Activated T-helper 1 cell treated with anti-CD3 and anti-CD28 coated beads, Interleukin-12 subunit alpha, Interleukin-12 subunit beta, Interleukin-2, Interleukin-4 antibody, amounts not matched to agents 30 ng/mL and 10 ng/mL and 1 ng/mL, durations not matched to agents 14 hours and 24 hours and 36 hours (primary cell): ENCODE data around the gene LUM. TPM values are rescaled to one million over a fixed set of nuclear protein-coding genes. Genes with fewer than 3 reads are reported as not detected.

ENCODE experiments used
- DNase-seq: peaks from one replicate; pipeline ENCODE4 v3.0.0; 2021; ENCODE audit warnings: low spot score
- H3K27ac Mint-ChIP-seq: one replicate; pipeline ENCODE4 v1.8.0; 2021; ENCODE audit warnings: mild to moderate bottlenecking, mixed read lengths
- H3K27me3 Mint-ChIP-seq: one replicate; pipeline ENCODE4 v1.8.0; 2022; ENCODE audit warnings: mild to moderate bottlenecking, moderate library complexity, mixed read lengths; ENCODE audit not compliant: insufficient read depth
- H3K36me3 Mint-ChIP-seq: one replicate; pipeline ENCODE4 v1.8.0; 2021; ENCODE audit warnings: low read depth, mixed read lengths
- H3K4me1 Mint-ChIP-seq: one replicate; pipeline ENCODE4 v1.8.0; 2021; ENCODE audit warnings: low read depth, mixed read lengths
- H3K4me3 Mint-ChIP-seq: one replicate; pipeline ENCODE4 v1.8.0; 2021; ENCODE audit warnings: mild to moderate bottlenecking, moderate library complexity, mixed read lengths
- H3K9me3 Mint-ChIP-seq: one replicate; pipeline ENCODE4 v1.8.0; 2021; ENCODE audit warnings: mixed read lengths
- intact Hi-C: fragments of 100-400 bp; cut with micrococcal nuclease; formaldehyde crosslinking; loops from one replicate; pipeline ENCODE4 v1.15.1; 2024
- total RNA-seq: library from RNA; stranded (reverse); gene quantifications from 2 replicates; pipeline ENCODE4 v1.2.3, GENCODE V29; 2022

Gene LUM, protein sequence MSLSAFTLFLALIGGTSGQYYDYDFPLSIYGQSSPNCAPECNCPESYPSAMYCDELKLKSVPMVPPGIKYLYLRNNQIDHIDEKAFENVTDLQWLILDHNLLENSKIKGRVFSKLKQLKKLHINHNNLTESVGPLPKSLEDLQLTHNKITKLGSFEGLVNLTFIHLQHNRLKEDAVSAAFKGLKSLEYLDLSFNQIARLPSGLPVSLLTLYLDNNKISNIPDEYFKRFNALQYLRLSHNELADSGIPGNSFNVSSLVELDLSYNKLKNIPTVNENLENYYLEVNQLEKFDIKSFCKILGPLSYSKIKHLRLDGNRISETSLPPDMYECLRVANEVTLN
- not detected in 2 replicates for total RNA-seq

DNA sequence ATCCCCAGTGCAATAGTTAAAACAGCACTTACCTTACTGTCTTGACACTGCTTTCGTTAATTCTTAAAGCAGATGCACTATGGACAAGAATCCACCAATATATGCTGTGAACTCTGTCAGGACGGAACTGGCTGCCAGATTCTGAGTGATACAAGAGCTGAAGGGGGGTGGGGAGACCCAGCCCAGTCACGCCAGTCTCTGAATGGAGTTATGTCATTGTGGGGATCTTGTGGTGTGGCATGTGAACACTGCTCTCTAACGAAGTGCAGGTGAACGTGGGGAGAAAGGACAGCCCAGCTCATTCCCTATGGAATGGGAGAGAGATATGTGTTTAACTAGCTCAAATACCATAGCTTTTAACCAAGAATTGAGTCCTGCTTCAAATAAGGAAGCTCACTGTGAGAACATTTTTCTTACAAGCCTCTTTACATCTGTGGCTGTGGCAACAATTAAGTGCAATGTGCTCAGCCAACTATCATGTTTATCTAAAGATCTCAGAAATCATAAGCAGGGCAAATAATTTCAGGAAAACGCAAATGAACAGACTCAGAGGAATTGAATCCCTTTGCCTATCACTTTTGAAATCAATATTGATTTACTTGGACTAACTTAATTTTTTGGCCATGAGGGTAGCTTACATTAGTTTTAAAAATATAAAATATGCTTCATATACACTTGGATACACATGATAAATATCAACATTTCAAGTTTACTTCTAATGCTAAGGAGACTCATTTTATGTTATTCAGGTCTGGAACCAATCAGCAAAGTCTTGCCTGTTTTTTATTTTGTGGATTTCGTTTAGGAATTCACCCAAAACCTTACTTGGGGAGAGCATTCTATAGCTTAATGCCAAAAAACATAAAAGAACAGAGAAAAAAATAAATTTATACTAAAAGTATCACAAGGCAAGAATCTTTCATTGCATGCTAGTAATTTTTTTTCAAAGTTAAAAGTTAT is at the start of gene LUM:
LUM (minus strand) TSS at position 129 of the 960 bp plus-strand sequence. CDS start 2,515 bp downstream, outside the sequence.
- Mint-ChIP-seq H3K27ac (no peak within 1 kb of the TSS), H3K27me3 (no peaks in the 10 kb centered on the region), H3K9me3 (no peaks in the 10 kb centered on the region), H3K4me1 (no peaks in the 10 kb centered on the region), H3K4me3 (no peak within 1 kb of the TSS), H3K36me3 (no peaks in the 10 kb centered on the region)
- no peak for DNase-seq
- intact Hi-C loops = no loop called here

DNA sequence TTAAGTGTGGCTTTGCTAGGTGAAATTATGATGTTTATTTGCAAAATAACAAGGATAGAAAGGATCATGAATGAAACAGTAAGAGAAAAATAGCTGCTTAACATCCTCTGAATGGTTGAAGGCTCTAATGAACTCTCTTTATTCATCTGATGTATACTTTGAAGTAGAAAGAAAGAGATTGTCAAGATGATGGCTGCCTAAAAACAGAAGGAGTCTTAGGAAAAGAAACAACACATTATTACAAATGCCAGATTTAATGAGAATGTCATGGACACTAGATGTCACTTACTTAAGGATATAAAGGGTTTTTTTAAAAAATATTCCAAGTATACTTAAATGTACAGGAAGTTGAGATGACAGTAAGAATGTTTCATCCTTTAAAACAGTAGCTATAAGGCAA is 49.7 kb upstream of the LUM start:
- DNase-seq = no peak
- Mint-ChIP-seq H3K27ac (no peak overlapping the region), H3K9me3 (no peaks in the 10 kb centered on the region), H3K36me3 (no peaks in the 10 kb centered on the region), H3K4me3 (no peak overlapping the region), H3K4me1 (no peaks in the 10 kb centered on the region), H3K27me3 (no peaks in the 10 kb centered on the region)
- intact Hi-C loops = no loop called here

DNA sequence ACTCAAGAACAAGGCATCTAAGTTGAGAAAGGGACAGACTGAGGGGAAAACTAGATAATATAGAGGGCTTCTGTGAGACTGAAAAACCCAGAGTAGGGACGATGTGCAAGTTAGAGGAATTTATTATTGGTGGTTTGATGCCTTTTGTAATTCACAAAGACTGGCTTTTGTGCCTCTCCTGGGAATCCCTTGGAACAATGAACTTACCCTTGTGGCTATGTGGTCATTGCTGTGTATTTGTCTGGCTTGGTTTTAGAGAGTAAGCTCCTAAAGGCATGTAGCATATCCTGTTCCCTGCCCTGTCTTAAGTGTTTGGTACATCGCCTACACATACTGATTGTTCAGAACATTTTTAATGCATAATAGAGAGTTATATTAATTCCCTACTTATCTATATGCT is 44.7 kb upstream of the LUM start:
- intact Hi-C loops = no loop called here
- Mint-ChIP-seq H3K36me3 (no peaks in the 10 kb centered on the region), H3K9me3 (no peaks in the 10 kb centered on the region), H3K4me1 (no peaks in the 10 kb centered on the region), H3K27ac (no peak overlapping the region), H3K4me3 (no peak overlapping the region), H3K27me3 (no peaks in the 10 kb centered on the region)
- no peak for DNase-seq

DNA sequence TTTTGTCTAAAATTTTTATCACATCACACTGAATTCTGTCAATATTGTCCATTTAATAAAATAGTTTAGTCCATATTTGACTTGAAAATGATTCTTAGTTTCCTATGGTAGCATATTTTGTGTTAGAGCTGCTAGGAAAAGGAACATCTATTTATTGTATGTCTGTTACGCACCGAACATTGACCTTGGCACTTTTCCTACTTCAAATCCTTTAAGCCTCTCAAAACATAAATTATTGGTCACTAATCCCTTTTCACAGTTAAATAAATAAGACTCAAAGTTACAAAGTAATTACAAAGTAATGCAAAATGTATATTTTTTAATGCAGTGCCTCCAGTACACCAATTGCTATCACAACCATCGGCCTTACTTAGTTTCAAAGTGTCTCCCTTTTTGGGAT is 42.8 kb upstream of the LUM start:
- Mint-ChIP-seq H3K36me3 (no peaks in the 10 kb centered on the region), H3K4me1 (no peaks in the 10 kb centered on the region), H3K27ac (no peak overlapping the region), H3K4me3 (no peak overlapping the region), H3K27me3 (no peaks in the 10 kb centered on the region), H3K9me3 (no peaks in the 10 kb centered on the region)
- intact Hi-C loops = no loop called here
- no peak for DNase-seq

DNA sequence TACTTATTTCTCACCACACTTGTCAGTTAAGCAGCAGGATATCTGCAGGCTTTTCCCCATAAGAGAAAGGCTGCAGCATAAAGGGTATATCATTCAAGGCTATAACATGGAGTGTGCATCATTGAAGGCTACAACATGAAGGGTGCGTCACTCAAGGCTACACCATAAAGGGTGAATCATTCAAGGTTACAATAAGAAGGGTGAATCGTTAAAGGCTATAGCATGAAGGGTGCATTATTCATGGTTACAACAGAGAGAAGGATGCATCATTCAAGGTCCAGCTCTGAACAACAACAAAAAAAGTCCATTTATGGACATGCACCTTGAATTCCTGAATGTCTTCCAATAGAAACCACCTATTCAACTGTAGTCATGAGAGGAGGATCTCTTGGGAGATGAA is 32.8 kb upstream of the LUM start:
- no peaks in the 10 kb centered on the region for H3K4me1 Mint-ChIP-seq
- H3K9me3 Mint-ChIP-seq = no peaks in the 10 kb centered on the region
- intact Hi-C loops = no loop called here
- H3K27me3 Mint-ChIP-seq = peaks cover 1% of the 10 kb centered on the region
- no peak overlapping the region for H3K27ac Mint-ChIP-seq
- no peak for DNase-seq
- no peak overlapping the region for H3K4me3 Mint-ChIP-seq
- no peaks in the 10 kb centered on the region for H3K36me3 Mint-ChIP-seq

DNA sequence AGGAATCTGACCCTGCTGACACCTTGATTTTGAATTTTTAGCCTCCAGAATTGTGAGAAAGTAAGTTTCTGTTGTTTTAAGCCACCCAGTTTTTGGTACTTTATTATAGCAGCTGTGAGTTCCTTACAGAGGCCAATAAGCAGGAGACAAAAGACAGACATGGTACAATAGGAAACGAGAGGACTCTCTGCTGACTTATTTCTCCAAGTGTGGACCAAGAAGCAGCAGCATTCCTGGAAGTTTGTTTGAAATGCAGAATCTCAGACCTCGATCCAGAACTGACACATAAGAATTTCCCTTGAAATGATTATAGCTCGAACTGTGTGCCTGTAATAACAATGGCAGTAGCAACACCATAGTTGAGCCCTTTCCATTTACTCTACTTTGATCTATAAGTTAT is 31.9 kb upstream of the LUM start:
- H3K36me3 Mint-ChIP-seq = no peaks in the 10 kb centered on the region
- intact Hi-C loops = no loop called here
- no peak overlapping the region for H3K4me3 Mint-ChIP-seq
- no peak for DNase-seq
- H3K9me3 Mint-ChIP-seq = no peaks in the 10 kb centered on the region
- no peak overlapping the region for H3K27ac Mint-ChIP-seq
- H3K27me3 Mint-ChIP-seq = peaks cover 1% of the 10 kb centered on the region
- no peaks in the 10 kb centered on the region for H3K4me1 Mint-ChIP-seq

DNA sequence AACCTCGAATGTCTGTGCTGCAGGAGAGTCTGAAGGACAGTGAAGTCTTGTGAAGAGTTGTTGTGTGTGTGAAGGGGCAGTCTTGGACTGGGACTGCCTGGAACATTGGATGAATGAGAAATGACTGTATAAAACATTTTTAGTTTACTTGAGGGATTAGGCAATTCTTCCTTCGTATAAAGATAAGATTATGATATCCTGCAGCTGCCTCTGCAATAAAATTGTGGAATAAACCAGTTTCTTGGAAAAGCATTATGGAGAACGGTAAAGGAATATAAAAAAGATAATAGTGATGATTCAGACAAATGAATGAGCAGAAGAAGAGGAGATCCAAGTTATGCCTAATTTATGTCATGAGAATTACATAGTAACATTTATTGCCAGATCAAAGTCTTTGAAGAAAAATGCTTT is 30.9 kb upstream of the LUM start:
- intact Hi-C loops = no loop called here
- H3K27ac Mint-ChIP-seq = no peak overlapping the region
- H3K9me3 Mint-ChIP-seq = no peaks in the 10 kb centered on the region

DNA sequence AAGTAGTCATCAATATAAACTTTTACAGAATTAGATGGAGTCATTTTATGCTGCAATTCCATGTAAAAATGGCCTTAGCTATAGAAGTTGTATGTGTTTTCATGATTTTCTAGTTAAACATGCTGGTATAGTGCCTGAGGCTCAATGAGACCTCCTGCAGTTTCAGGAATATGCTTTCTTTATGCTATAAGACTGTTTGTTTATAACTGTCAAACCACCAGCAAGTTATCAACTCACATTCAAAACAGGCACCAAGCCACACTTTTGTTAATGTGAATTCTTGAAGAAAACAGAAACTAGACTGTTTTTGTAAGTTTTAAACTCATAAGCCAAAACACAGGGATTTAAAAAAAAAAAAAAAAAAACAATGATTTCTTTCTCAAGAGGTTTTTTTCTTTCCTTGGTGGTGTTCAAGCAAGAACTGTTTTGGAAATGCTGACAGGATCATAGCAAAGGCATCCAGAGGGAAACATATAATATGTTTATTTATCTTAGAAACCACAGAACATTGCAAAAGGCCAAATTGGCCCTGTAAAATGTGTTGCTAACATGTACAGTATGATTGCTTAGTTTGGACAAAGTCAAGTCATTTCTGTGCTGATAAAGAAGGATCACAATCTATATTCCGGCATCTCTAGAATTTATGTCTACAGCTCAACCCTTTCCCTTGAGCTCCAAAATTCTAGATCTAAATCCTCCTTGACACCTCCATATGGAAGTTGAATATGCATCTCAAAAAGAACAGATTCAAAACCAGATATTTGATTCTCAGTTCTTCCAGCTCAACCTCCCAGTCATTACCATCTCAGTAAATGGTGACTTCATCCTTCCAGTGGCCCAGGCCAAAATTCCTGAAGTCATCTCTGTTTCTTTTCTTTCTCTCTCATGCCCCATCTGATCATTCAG is 29.0 kb upstream of the LUM start:
- Mint-ChIP-seq H3K27ac (no peak overlapping the region), H3K27me3 (peaks cover 1% of the 10 kb centered on the region), H3K9me3 (no peaks in the 10 kb centered on the region), H3K36me3 (no peaks in the 10 kb centered on the region), H3K4me1 (no peaks in the 10 kb centered on the region), H3K4me3 (no peak overlapping the region)
- no peak for DNase-seq
- intact Hi-C loops = no loop called here

More for the DNA sequence above, 30.9 kb upstream of the LUM start:
- H3K27me3 Mint-ChIP-seq = peaks cover 1% of the 10 kb centered on the region
- no peaks in the 10 kb centered on the region for H3K4me1 Mint-ChIP-seq
- no peaks in the 10 kb centered on the region for H3K36me3 Mint-ChIP-seq
- no peak overlapping the region for H3K4me3 Mint-ChIP-seq
- DNase-seq = no peak

DNA sequence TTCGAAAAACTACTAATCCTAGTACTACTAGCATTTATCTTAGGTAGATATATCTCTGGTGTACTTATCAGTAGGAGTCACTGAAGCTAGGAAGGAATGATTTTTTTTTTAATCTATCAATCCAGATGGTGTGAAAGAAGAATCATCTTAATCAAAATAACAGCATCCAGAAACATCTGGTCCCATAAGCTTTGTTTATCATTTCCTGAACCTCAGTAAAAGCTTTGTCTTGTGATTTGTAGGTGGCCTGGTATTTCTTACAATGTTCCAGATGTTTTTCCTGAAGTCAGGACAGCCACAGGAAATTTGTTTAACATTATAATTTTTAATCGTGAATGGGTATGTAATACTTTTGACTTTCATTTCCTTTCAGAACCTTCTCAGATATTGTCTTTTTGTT is 28.0 kb upstream of the LUM start:
- Mint-ChIP-seq H3K4me3 (no peak overlapping the region), H3K27me3 (peaks cover 1% of the 10 kb centered on the region)

DNA sequence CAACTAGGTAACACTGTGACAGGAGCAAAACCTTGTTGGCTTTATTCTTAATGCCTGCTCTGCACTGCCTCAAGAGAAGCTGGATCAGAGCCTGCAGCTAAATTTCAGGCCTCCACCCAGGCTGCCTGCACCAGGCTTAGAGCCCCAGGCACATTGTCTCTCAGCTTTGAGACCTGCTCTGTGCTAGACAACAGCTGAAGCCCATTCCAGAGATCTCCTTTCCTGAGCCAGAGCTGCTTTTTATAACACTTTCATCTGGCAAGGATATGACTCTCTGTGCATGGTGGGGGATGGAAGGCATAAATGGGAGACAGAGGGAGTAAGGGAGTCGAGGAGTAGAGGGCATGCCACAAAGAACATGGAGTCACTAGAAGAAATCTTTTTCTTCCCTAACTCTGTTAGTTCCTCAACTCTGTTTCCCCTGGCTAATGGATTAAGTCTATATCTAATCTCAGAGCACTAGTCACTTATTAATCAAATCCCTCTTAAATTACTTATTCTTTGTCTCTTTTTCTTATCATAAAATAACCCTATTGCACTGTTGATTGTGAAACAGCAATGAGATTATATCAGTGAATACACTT is 27.1 kb upstream of the LUM start:
- intact Hi-C loops = no loop called here
- no peaks in the 10 kb centered on the region for H3K4me1 Mint-ChIP-seq
- H3K27ac Mint-ChIP-seq = no peak overlapping the region
- no peak overlapping the region for H3K4me3 Mint-ChIP-seq
- H3K36me3 Mint-ChIP-seq = no peaks in the 10 kb centered on the region
- no peaks in the 10 kb centered on the region for H3K9me3 Mint-ChIP-seq
- peaks cover 1% of the 10 kb centered on the region for H3K27me3 Mint-ChIP-seq
- no peak for DNase-seq

More for the DNA sequence above, 28.0 kb upstream of the LUM start:
- no peak for DNase-seq
- no peaks in the 10 kb centered on the region for H3K36me3 Mint-ChIP-seq
- H3K27ac Mint-ChIP-seq = no peak overlapping the region
- H3K4me1 Mint-ChIP-seq = no peaks in the 10 kb centered on the region
- H3K9me3 Mint-ChIP-seq = no peaks in the 10 kb centered on the region
- intact Hi-C loops = no loop called here

DNA sequence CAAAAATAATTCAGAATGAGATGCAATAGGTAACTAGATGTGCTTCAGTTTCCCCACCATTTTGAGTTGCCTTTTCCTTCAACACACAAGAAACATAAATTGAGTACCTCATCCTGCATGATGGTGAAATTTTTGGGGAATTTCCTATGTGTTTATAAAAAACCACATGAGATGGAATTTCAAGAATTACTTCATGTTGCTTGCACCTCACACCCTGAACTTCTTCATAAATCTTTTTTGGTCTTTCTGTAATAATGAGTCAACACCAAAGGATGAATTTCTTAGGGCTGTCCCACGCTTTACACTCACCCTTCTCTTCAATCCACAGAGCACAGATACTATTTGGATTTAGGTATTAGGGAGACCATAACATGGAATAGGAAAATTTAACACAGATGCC is 22.6 kb upstream of the LUM start:
- H3K4me1 Mint-ChIP-seq = no peaks in the 10 kb centered on the region

DNA sequence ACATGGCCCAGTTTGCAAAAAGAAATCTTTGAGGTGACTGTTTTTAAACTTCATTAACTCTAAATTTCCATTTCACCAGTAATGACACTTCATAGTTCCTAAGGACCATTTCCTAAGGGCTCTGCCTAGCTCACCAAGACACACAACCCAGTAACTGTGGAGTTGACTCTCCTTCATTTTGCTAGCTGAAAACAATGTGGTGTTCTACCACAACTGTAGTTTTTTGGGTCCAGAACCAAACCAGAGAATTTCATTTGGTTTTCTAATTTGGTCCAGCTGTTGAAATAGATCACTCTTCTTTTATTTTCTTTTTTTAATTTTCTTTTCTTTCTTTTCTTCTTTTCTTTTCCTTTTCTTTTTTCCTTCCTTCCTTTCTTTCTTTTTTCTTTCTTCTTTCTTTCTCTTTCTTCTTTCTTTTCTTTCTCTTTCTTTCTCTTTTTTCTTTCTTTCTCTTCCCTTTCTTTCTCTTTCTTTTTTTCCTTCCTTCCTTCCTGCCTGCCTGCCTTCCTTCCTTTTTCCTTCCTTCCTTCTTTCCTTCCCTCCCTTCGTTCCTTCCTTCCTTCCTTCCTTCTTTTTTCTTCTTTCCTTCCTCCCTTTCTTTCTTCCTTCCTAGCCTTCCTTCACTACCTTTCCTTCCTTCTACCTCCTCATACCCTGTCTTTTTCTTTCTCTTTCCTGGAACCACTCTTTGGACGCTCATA is 18.5 kb upstream of the LUM start:
- H3K36me3 Mint-ChIP-seq = no peaks in the 10 kb centered on the region
- no peak for DNase-seq
- intact Hi-C loops = no loop called here
- H3K4me3 Mint-ChIP-seq = no peak overlapping the region
- no peaks in the 10 kb centered on the region for H3K4me1 Mint-ChIP-seq
- no peak overlapping the region for H3K27ac Mint-ChIP-seq
- H3K27me3 Mint-ChIP-seq = peaks cover 2% of the 10 kb centered on the region
- H3K9me3 Mint-ChIP-seq = no peaks in the 10 kb centered on the region

More for the DNA sequence above, 22.6 kb upstream of the LUM start:
- intact Hi-C loops = no loop called here
- H3K4me3 Mint-ChIP-seq = no peak overlapping the region
- no peaks in the 10 kb centered on the region for H3K9me3 Mint-ChIP-seq
- DNase-seq = no peak
- H3K27ac Mint-ChIP-seq = no peak overlapping the region
- peaks cover 2% of the 10 kb centered on the region for H3K27me3 Mint-ChIP-seq
- H3K36me3 Mint-ChIP-seq = no peaks in the 10 kb centered on the region
